Activated CD4-positive, alpha-beta T cell treated with anti-CD3 and anti-CD28 coated beads, Interleukin-2, amount 50 U/mL, for 4 hours (primary cell): Measurements from ENCODE around the gene L3MBTL2.

Experiments
- DNase-seq, 2 experiments: peaks; one replicate each; pipeline ENCODE4 v3.0.0-alpha.2; 2020

The L3MBTL2 gene

GRCh38 chr22:41280065-41280464, 75.0 kb downstream of the L3MBTL2 start:
- DNase-seq: no peak

- DNase-seq: no peak
Observed at GRCh38 chr22:41280854-41281253, 75.7 kb downstream of the L3MBTL2 start.
